ENCODE results near the gene GUCY1A2. TPM values are rescaled to one million over a fixed set of nuclear protein-coding genes. Genes with fewer than 3 reads are reported as not detected.

The GUCY1A2 gene
- total RNA-seq, 4 donors from 2014 or later = 3.6 to 8.0 (median 4.0) TPM

DNA sequence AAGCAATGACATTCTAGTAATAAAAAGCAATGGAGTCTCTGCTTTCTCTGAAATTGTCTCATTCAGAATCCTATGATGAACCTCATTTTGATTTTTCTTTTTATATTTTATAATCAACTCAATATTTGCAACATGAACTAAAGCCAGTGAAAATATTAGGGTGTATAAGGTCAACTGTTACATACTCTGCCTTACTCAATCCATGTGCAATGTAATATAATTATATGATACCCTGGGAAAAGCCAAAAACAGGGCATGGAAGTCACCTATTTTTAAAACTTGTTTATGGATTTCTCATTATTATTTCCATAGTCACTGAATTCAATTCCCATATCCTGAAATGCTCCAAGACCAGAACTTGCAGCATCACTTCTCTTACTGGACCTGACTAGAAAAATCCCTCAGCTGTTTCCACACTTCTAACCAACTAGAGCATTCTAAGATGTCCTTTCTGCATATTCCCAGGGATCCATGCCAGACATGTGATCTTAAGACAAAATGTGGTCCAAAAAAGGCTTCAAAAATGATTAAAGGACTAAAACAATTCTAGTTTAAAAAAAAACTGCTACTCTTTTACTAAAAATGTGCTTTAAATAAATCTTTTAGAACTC lies 97.3 kb downstream of the GUCY1A2 start:
- no peak for TF ChIP-seq EP300 (IDR thresholded peaks at IDR 0.05)
- TF ChIP-seq POLR2A (IDR thresholded peaks at IDR 0.05) = no peak
- H3K27ac ChIP-seq = no peak overlapping the region
- peaks cover 0 to 4% (median 0%) of the 10 kb centered on the region in 4 donors for H3K9me3 ChIP-seq
- H3K4me3 ChIP-seq = no peak overlapping the region
- H3K27me3 ChIP-seq = no peaks in the 10 kb centered on the region
- H3K4me1 ChIP-seq = no peaks in the 10 kb centered on the region
- no peak for DNase-seq (ENCODE audit: low spot score in 2 of 2)
- no peaks in the 10 kb centered on the region for H3K36me3 ChIP-seq

- no peak for DNase-seq (ENCODE audit: low spot score in 2 of 2)
- Histone ChIP-seq H3K4me3 (no peak overlapping the region), H3K27me3 (no peaks in the 10 kb centered on the region), H3K4me1 (no peaks in the 10 kb centered on the region), H3K9me3 (peaks cover 0 to 4% (median 0%) of the 10 kb centered on the region in 4 donors), H3K36me3 (no peaks in the 10 kb centered on the region), H3K27ac (no peak overlapping the region)
- 86 to 91% methylated on average over 2 of the region's 2 CpGs for WGBS, 2 donors
- TF ChIP-seq POLR2A (IDR thresholded peaks at IDR 0.05) (no peak), CTCF (IDR thresholded peaks at IDR 0.05) (no peak), EP300 (IDR thresholded peaks at IDR 0.05) (no peak)
These were observed 100.3 kb downstream of the GUCY1A2 start for GRCh38 chr11:106917973-106918372.

- no peaks in the 10 kb centered on the region for H3K27me3 ChIP-seq
- no peak overlapping the region for H3K4me3 ChIP-seq
- 72 to 81% methylated on average over 1 of the region's 1 CpG for WGBS, 2 donors
These were observed 103.9 kb downstream of the GUCY1A2 start for GRCh38 chr11:106914409-106914808.

DNA sequence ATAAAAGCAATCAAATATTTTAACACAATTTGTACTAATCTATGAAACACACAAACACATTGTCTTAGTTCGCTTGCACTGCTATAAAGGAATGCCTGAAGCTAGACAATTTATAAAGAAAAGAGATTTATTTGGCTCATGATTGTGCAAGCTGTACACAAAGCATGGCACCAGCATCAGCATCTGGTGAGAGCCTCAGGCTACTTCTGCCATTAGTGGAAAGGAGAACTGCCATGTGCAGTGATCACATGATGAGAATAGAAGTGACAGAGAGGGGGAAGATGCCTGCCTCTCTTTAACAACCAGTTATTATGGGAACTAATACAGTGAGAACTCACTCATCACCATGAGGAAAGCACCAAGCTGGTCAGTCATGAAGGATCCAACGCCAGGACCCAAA lies 105.1 kb downstream of the GUCY1A2 start:
- Histone ChIP-seq H3K9me3 (peaks cover 0 to 4% (median 0%) of the 10 kb centered on the region in 4 donors), H3K27ac (no peak overlapping the region), H3K4me3 (no peak overlapping the region), H3K4me1 (no peaks in the 10 kb centered on the region), H3K27me3 (no peaks in the 10 kb centered on the region), H3K36me3 (no peaks in the 10 kb centered on the region)
- TF ChIP-seq EP300 (IDR thresholded peaks at IDR 0.05) (no peak), CTCF (IDR thresholded peaks at IDR 0.05) (no peak)
- DNase-seq (ENCODE audit: low spot score in 2 of 2) = no peak
- WGBS, 2 donors = 61 to 77% methylated on average over 2 of the region's 2 CpGs

More at GRCh38 chr11:106914409-106914808, 103.9 kb downstream of the GUCY1A2 start:
- peaks cover 0 to 4% (median 0%) of the 10 kb centered on the region in 4 donors for H3K9me3 ChIP-seq
- no peaks in the 10 kb centered on the region for H3K36me3 ChIP-seq
- H3K4me1 ChIP-seq = no peaks in the 10 kb centered on the region
- no peak for DNase-seq (ENCODE audit: low spot score in 2 of 2)
- no peak overlapping the region for H3K27ac ChIP-seq
- TF ChIP-seq POLR2A (IDR thresholded peaks at IDR 0.05) (no peak), CTCF (IDR thresholded peaks at IDR 0.05) (no peak), EP300 (IDR thresholded peaks at IDR 0.05) (no peak)

DNA sequence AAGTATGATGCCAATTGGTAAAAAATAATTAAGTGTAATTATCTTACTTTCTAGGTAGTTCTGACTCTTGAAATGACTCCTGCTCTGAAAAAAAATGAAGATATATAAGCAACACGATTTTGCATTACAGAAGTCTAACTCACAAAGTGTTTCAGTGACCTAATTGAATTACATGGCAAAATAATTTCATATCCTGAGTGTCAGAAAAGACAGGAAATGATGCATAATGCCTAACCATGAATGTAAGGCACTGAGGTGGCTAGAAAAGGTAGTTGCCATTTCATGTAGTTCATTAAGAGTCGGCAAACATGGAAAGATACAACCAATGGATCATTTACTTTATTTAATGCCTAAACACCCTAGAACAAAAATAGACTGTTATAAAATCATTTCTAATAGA lies 113.5 kb downstream of the GUCY1A2 start:
- no peak for DNase-seq (ENCODE audit: low spot score in 2 of 2)
- Histone ChIP-seq H3K4me3 (no peak overlapping the region), H3K27me3 (no peaks in the 10 kb centered on the region), H3K27ac (no peak overlapping the region), H3K36me3 (no peaks in the 10 kb centered on the region), H3K9me3 (peaks cover 0 to 2% (median 0%) of the 10 kb centered on the region in 4 donors), H3K4me1 (no peaks in the 10 kb centered on the region)
- WGBS, 2 donors = 54 to 87% methylated on average over 2 of the region's 2 CpGs
- TF ChIP-seq EP300 (IDR thresholded peaks at IDR 0.05) = no peak
- no peak for TF ChIP-seq CTCF (IDR thresholded peaks at IDR 0.05)
- TF ChIP-seq POLR2A (IDR thresholded peaks at IDR 0.05) = no peak
